Activated CD8-positive, alpha-beta T cell treated with anti-CD3 and anti-CD28 coated beads, Interleukin-2, amount 10 ng/mL, durations not matched to agents 7 days and 5 days (primary cell): Measurements from ENCODE around the gene SCGB1A1. TPM values are rescaled to one million over a fixed set of nuclear protein-coding genes. Genes with fewer than 3 reads are reported as not detected.

Source experiments
- ATAC-seq: fragments of 150-1000 bp; cut with Tn5 transposase; one replicate; pipeline ENCODE4 v1.10.0; 2021; ENCODE audit warnings: moderate library complexity
- CTCF ChIA-PET: fragments of 350-600 bp; sonication (Branson Sonifier 250); formaldehyde crosslinking; loops from one replicate; lab custom pipeline; 2021; ENCODE audit warnings: antibody characterized with exemption; lab: Charles Lee
- POLR2A ChIA-PET: fragments of 350-600 bp; sonication (Branson Sonifier 250); formaldehyde crosslinking; loops from one replicate; lab custom pipeline; 2021; ENCODE audit warnings: antibody characterized with exemption; lab: Charles Lee
- DNase-seq: peaks from one replicate; pipeline ENCODE4 v3.0.0-alpha.2; 2020
- H3K27ac Mint-ChIP-seq: one replicate; pipeline ENCODE4 v1.8.0; 2021; ENCODE audit warnings: mild to moderate bottlenecking, mixed read lengths
- H3K27me3 Mint-ChIP-seq: one replicate; pipeline ENCODE4 v1.8.0; 2021; ENCODE audit warnings: low read depth, mixed read lengths
- H3K36me3 Mint-ChIP-seq: one replicate; pipeline ENCODE4 v1.8.0; 2021; ENCODE audit warnings: low read depth, mixed read lengths
- H3K4me1 Mint-ChIP-seq: one replicate; pipeline ENCODE4 v1.8.0; 2021; ENCODE audit warnings: low read depth, mixed read lengths
- H3K4me3 Mint-ChIP-seq: one replicate; pipeline ENCODE4 v1.8.0; 2021; ENCODE audit warnings: mild to moderate bottlenecking, mixed read lengths
- H3K9me3 Mint-ChIP-seq: one replicate; pipeline ENCODE4 v1.8.0; 2022; ENCODE audit warnings: mixed read lengths; ENCODE audit not compliant: insufficient read depth
- total RNA-seq, 2 experiments: library from RNA; stranded (reverse); gene quantifications; one replicate each; pipeline ENCODE4 v1.2.3, GENCODE V29; 2021

The SCGB1A1 gene
- total RNA-seq, 2 experiments from 2014 or later: not detected

- Mint-ChIP-seq H3K4me1 (peaks cover 56% of the 10 kb centered on the region), H3K27me3 (peaks cover 2% of the 10 kb centered on the region), H3K9me3 (no peaks in the 10 kb centered on the region), H3K36me3 (no peaks in the 10 kb centered on the region), H3K27ac (peak overlapping the region; percentile 40), H3K4me3 (no peak overlapping the region)
- no peak for DNase-seq
- CTCF ChIA-PET: interaction anchor here (2.7 to 4.1 kb wide), 3 partner anchors 25 to 162 kb away, joined by 9 to 29 read pairs (median 15); no protein-coding TSS in a partner anchor
- POLR2A ChIA-PET: interaction anchor here (0.6 kb wide), 1 partner anchor 209 kb away, joined by 3 read pairs; no protein-coding TSS in a partner anchor
- ATAC-seq: no peak
Measured at GRCh38 chr11:62399172-62399877, 19.5 kb upstream of the SCGB1A1 start.

GRCh38 chr11:62399878-62400266 is 19.0 kb upstream of the SCGB1A1 start:
- Mint-ChIP-seq H3K36me3 (no peaks in the 10 kb centered on the region), H3K27me3 (peaks cover 2% of the 10 kb centered on the region), H3K9me3 (no peaks in the 10 kb centered on the region), H3K4me1 (peaks cover 52% of the 10 kb centered on the region), H3K4me3 (no peak overlapping the region), H3K27ac (peak overlapping the region; percentile 40)
- DNase-seq: no peak
- CTCF ChIA-PET: interaction anchor here (2.7 to 4.1 kb wide), 3 partner anchors 25 to 161 kb away, joined by 9 to 29 read pairs (median 15); no protein-coding TSS in a partner anchor
- POLR2A ChIA-PET: interaction anchor here (1.7 kb wide), 1 partner anchor 442 kb away, joined by 3 read pairs; no protein-coding TSS in a partner anchor
- no peak for ATAC-seq

- ChIA-PET CTCF (interaction anchor here (1.3 to 4.1 kb wide), 4 partner anchors 9 to 161 kb away, joined by 5 to 29 read pairs (median 12); no protein-coding TSS in a partner anchor), POLR2A (interaction anchor here (1.7 kb wide), 1 partner anchor 441 kb away, joined by 3 read pairs; no protein-coding TSS in a partner anchor)
- no peaks in the 10 kb centered on the region for H3K9me3 Mint-ChIP-seq
- H3K4me3 Mint-ChIP-seq: no peak overlapping the region
- peaks cover 51% of the 10 kb centered on the region for H3K4me1 Mint-ChIP-seq
- H3K36me3 Mint-ChIP-seq: no peaks in the 10 kb centered on the region
- H3K27ac Mint-ChIP-seq: no peak overlapping the region
- H3K27me3 Mint-ChIP-seq: peaks cover 2% of the 10 kb centered on the region
- no peak for DNase-seq
- ATAC-seq: no peak
Measured at GRCh38 chr11:62400281-62400680, 18.6 kb upstream of the SCGB1A1 start.

GRCh38 chr11:62400760-62401159 is 18.1 kb upstream of the SCGB1A1 start:
- POLR2A ChIA-PET: interaction anchor here (1.7 kb wide), 1 partner anchor 441 kb away, joined by 3 read pairs; no protein-coding TSS in a partner anchor
- peaks cover 51% of the 10 kb centered on the region for H3K4me1 Mint-ChIP-seq

GRCh38 chr11:62401356-62401755 is 17.5 kb upstream of the SCGB1A1 start:
- CTCF ChIA-PET: interaction anchor here (1.2 to 4.1 kb wide), 8 partner anchors 9 to 160 kb away, joined by 3 to 29 read pairs (median 6); no protein-coding TSS in a partner anchor
- DNase-seq: no peak
- Mint-ChIP-seq H3K27ac (peak overlapping the region; percentile 91), H3K4me1 (peaks cover 51% of the 10 kb centered on the region), H3K9me3 (no peaks in the 10 kb centered on the region), H3K4me3 (peak overlapping the region; percentile 70), H3K36me3 (no peaks in the 10 kb centered on the region), H3K27me3 (peaks cover 2% of the 10 kb centered on the region)
- POLR2A ChIA-PET: interaction anchor here (0.6 to 1.7 kb wide), 3 partner anchors 150 to 440 kb away, joined by 3 to 4 read pairs (median 3); no protein-coding TSS in a partner anchor
- no peak for ATAC-seq

More at GRCh38 chr11:62400760-62401159, 18.1 kb upstream of the SCGB1A1 start:
- CTCF ChIA-PET: interaction anchor here (1.3 to 4.1 kb wide), 7 partner anchors 10 to 160 kb away, joined by 3 to 29 read pairs (median 9); no protein-coding TSS in a partner anchor
- DNase-seq (no peak), ATAC-seq (no peak)
- H3K27me3 Mint-ChIP-seq: peaks cover 2% of the 10 kb centered on the region
- no peaks in the 10 kb centered on the region for H3K36me3 Mint-ChIP-seq
- H3K9me3 Mint-ChIP-seq: no peaks in the 10 kb centered on the region
- no peak overlapping the region for H3K27ac Mint-ChIP-seq
- no peak overlapping the region for H3K4me3 Mint-ChIP-seq

GRCh38 chr11:62401811-62402210 is 17.0 kb upstream of the SCGB1A1 start:
- DNase-seq (no peak), ATAC-seq (no peak)
- Mint-ChIP-seq H3K27ac (peak overlapping the region; percentile 91), H3K4me1 (peaks cover 51% of the 10 kb centered on the region), H3K36me3 (no peaks in the 10 kb centered on the region), H3K4me3 (peak overlapping the region; percentile 70), H3K27me3 (peaks cover 2% of the 10 kb centered on the region), H3K9me3 (no peaks in the 10 kb centered on the region)
- POLR2A ChIA-PET: interaction anchor here (0.6 to 1.7 kb wide), 6 partner anchors 9 to 440 kb away, joined by 3 to 4 read pairs (median 3); no protein-coding TSS in a partner anchor
- CTCF ChIA-PET: interaction anchor here (0.8 to 4.1 kb wide), 8 partner anchors 9 to 155 kb away, joined by 3 to 29 read pairs (median 4); no protein-coding TSS in a partner anchor

GRCh38 chr11:62402226-62402959 is 16.4 kb upstream of the SCGB1A1 start:
- ChIA-PET POLR2A (interaction anchor here (0.7 to 1.1 kb wide), 6 partner anchors 9 to 189 kb away, joined by 3 to 4 read pairs (median 3); partner anchors contain the start of gene TUT1), CTCF (interaction anchor here (0.8 to 4.1 kb wide), 7 partner anchors 8 to 141 kb away, joined by 3 to 29 read pairs (median 6); no protein-coding TSS in a partner anchor)
- Mint-ChIP-seq H3K36me3 (no peaks in the 10 kb centered on the region), H3K27ac (peak overlapping the region; percentile 91), H3K4me3 (peak overlapping the region; percentile 70), H3K9me3 (no peaks in the 10 kb centered on the region), H3K4me1 (peaks cover 51% of the 10 kb centered on the region), H3K27me3 (peaks cover 2% of the 10 kb centered on the region)
- DNase-seq (peak; percentile 71), ATAC-seq (peak; percentile 93)

GRCh38 chr11:62402960-62403730 is 15.7 kb upstream of the SCGB1A1 start:
- Mint-ChIP-seq H3K36me3 (no peaks in the 10 kb centered on the region), H3K27ac (peak overlapping the region; percentile 91), H3K4me1 (peaks cover 47% of the 10 kb centered on the region), H3K4me3 (peak overlapping the region; percentile 70), H3K9me3 (no peaks in the 10 kb centered on the region), H3K27me3 (peaks cover 2% of the 10 kb centered on the region)
- ChIA-PET CTCF (interaction anchor here (1.2 to 4.1 kb wide), 4 partner anchors 8 to 140 kb away, joined by 7 to 29 read pairs (median 22); no protein-coding TSS in a partner anchor), POLR2A (interaction anchor here (0.8 to 0.9 kb wide), 2 partner anchors 154 to 188 kb away, joined by 3 read pairs; partner anchors contain the start of gene TUT1)
- ATAC-seq (no peak), DNase-seq (no peak)

GRCh38 chr11:62404435-62404834 is 14.4 kb upstream of the SCGB1A1 start:
- Mint-ChIP-seq H3K27ac (no peak overlapping the region), H3K36me3 (no peaks in the 10 kb centered on the region)

GRCh38 chr11:62404901-62405300 is 13.9 kb upstream of the SCGB1A1 start:
- Mint-ChIP-seq H3K27me3 (peaks cover 2% of the 10 kb centered on the region), H3K4me3 (no peak overlapping the region), H3K36me3 (no peaks in the 10 kb centered on the region), H3K9me3 (no peaks in the 10 kb centered on the region), H3K27ac (no peak overlapping the region), H3K4me1 (peaks cover 30% of the 10 kb centered on the region)
- ATAC-seq (no peak), DNase-seq (no peak)
- ChIA-PET CTCF (interaction anchor here (1.0 to 2.9 kb wide), 3 partner anchors 10 to 155 kb away, joined by 4 to 17 read pairs (median 8); no protein-coding TSS in a partner anchor), POLR2A (no interaction called here)

More at GRCh38 chr11:62404435-62404834, 14.4 kb upstream of the SCGB1A1 start:
- H3K27me3 Mint-ChIP-seq: peaks cover 2% of the 10 kb centered on the region
- ChIA-PET POLR2A (no interaction called here), CTCF (interaction anchor here (1.0 to 3.3 kb wide), 5 partner anchors 10 to 156 kb away, joined by 4 to 26 read pairs (median 8); no protein-coding TSS in a partner anchor)
- ATAC-seq: no peak
- H3K9me3 Mint-ChIP-seq: no peaks in the 10 kb centered on the region
- no peak for DNase-seq
- no peak overlapping the region for H3K4me3 Mint-ChIP-seq
- peaks cover 35% of the 10 kb centered on the region for H3K4me1 Mint-ChIP-seq
